A673 (cell line): Measurements from ENCODE around the gene SLC45A1.

Experiments
- CTCF ChIP-seq: fragments of 300-800, 200-600 bp; sonication (generic); conservative IDR thresholded peaks from 2 replicates; pipeline ENCODE4 v1.5.1; 2017; ENCODE audit warnings: low read depth, mild to moderate bottlenecking, antibody characterized with exemption, low read length, moderate library complexity, mixed read lengths
- EZH2 ChIP-seq: fragments of 200-600 bp; sonication (generic); IDR thresholded peaks from 2 replicates; pipeline ENCODE4 v1.6.1; 2017; ENCODE audit warnings: borderline replicate concordance, low read depth, mild to moderate bottlenecking, mixed read lengths, antibody characterized with exemption, low read length; ENCODE audit not compliant: poor library complexity, severe bottlenecking

- 0 out of 2 replicates have a peak, but pooled peaks have one; percentile 10 for TF ChIP-seq CTCF
- TF ChIP-seq EZH2: no peak
Observed at GRCh38 chr1:8317647-8318381, at the start of gene SLC45A1.
